ENCODE measurements around the gene PRR23A.

PRR23A gene

GRCh38 chr3:138972941-138973340 is 33.1 kb downstream of the PRR23A start:
- H3K27ac ChIP-seq (ENCODE audit: low read length): no peak overlapping the region
- H3K4me2 ChIP-seq (ENCODE audit: insufficient read depth, low read length): no peak overlapping the region
- H3K4me3 ChIP-seq (ENCODE audit: low read depth in 1 of 2, low read length in 2 of 2): no peak overlapping the region
- H3K4me1 ChIP-seq (ENCODE audit: insufficient read depth, low read length): no peaks in the 10 kb centered on the region
- no peaks in the 10 kb centered on the region for H3K36me3 ChIP-seq (ENCODE audit: insufficient read depth, low read length)
- no peak for DNase-seq
- no peak overlapping the region for H2AFZ ChIP-seq (ENCODE audit: low read depth, low read length)
- TF ChIP-seq, protein P1, sequence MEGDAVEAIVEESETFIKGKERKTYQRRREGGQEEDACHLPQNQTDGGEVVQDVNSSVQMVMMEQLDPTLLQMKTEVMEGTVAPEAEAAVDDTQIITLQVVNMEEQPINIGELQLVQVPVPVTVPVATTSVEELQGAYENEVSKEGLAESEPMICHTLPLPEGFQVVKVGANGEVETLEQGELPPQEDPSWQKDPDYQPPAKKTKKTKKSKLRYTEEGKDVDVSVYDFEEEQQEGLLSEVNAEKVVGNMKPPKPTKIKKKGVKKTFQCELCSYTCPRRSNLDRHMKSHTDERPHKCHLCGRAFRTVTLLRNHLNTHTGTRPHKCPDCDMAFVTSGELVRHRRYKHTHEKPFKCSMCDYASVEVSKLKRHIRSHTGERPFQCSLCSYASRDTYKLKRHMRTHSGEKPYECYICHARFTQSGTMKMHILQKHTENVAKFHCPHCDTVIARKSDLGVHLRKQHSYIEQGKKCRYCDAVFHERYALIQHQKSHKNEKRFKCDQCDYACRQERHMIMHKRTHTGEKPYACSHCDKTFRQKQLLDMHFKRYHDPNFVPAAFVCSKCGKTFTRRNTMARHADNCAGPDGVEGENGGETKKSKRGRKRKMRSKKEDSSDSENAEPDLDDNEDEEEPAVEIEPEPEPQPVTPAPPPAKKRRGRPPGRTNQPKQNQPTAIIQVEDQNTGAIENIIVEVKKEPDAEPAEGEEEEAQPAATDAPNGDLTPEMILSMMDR (IDR thresholded peaks at IDR 0.05; ENCODE audit: borderline replicate concordance, extremely low read depth, low read length, poor library complexity, severe bottlenecking): no peak
- no peak for TF ChIP-seq EZH2 (IDR thresholded peaks at IDR 0.05; ENCODE audit: borderline replicate concordance, low read depth, low read length, severe bottlenecking)
- no peaks in the 10 kb centered on the region for H4K20me1 ChIP-seq (ENCODE audit: insufficient read depth, low read length)
- no peaks in the 10 kb centered on the region for H3K79me2 ChIP-seq (ENCODE audit: insufficient read depth, low read length)
- no peaks in the 10 kb centered on the region for H3K9me3 ChIP-seq (ENCODE audit: insufficient read depth, low read length, severe bottlenecking)
- ATAC-seq (ENCODE audit: insufficient read depth, low read depth): no peak
- H3K9ac ChIP-seq (ENCODE audit: low read depth, low read length): no peak overlapping the region
- H3K27me3 ChIP-seq (ENCODE audit: insufficient read depth, low read length, poor library complexity): no peaks in the 10 kb centered on the region

DNA sequence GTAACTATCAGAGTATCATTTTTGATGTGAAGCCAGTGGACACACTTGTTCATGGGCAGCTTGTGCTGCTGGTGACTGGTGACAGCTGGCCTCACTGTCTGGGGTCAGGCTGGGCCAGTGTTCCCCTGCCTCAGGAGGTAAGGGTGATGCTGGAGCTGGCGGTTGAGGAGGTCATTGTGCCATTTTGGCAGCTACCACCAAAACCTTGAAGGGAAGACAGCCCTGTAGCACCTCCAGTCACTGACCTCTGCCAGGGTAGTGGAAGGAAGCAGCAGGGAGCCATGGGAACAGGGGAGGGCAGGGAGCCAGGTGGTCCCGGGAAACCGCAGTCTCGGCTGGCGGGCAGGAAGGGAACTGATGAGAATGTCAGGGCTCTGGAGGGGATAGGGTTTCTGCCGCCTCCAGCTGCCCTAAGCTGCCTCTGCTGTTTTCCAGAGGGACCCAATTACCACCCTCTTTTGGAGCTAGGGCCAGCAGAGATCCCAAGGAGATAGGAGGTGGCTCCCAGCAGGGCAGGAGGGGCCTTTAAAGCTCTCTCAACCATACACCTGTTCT is 34.2 kb downstream of the PRR23A start:
- Histone ChIP-seq H2AFZ (ENCODE audit: low read depth, low read length) (no peak overlapping the region), H3K36me3 (ENCODE audit: insufficient read depth, low read length) (no peaks in the 10 kb centered on the region), H3K9me3 (ENCODE audit: insufficient read depth, low read length, severe bottlenecking) (no peaks in the 10 kb centered on the region), H3K4me3 (ENCODE audit: low read depth in 1 of 2, low read length in 2 of 2) (no peak overlapping the region), H4K20me1 (ENCODE audit: insufficient read depth, low read length) (no peaks in the 10 kb centered on the region), H3K27me3 (ENCODE audit: insufficient read depth, low read length, poor library complexity) (no peaks in the 10 kb centered on the region), H3K79me2 (ENCODE audit: insufficient read depth, low read length) (no peaks in the 10 kb centered on the region), H3K4me2 (ENCODE audit: insufficient read depth, low read length) (no peak overlapping the region), H3K27ac (ENCODE audit: low read length) (no peak overlapping the region), H3K9ac (ENCODE audit: low read depth, low read length) (no peak overlapping the region), H3K4me1 (ENCODE audit: insufficient read depth, low read length) (no peaks in the 10 kb centered on the region)
- DNase-seq (no peak), ATAC-seq (ENCODE audit: insufficient read depth, low read depth) (no peak)
- TF ChIP-seq, protein P1 (IDR thresholded peaks at IDR 0.05; ENCODE audit: borderline replicate concordance, extremely low read depth, low read length, poor library complexity, severe bottlenecking): no peak
- TF ChIP-seq EZH2 (IDR thresholded peaks at IDR 0.05; ENCODE audit: borderline replicate concordance, low read depth, low read length, severe bottlenecking): no peak

DNA sequence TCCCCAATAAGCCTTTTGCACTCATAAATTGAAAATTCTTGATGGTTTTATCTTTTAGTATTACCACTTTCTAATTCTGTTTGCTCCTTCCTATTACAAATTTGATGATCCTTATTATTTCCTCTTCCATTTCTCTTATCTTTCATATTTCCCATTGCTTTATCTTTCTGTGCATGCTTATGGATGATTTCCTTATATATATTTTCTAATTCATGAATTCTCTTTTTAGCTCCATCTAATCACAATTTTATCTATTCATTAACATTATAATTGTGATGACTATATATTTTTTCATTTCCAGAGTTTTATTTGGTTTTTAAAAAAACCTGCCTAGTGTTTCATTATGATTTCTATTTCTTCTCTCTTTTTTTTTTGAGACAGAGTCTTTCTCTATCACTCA is 41.1 kb downstream of the PRR23A start:
- DNase-seq (no peak), ATAC-seq (ENCODE audit: insufficient read depth, low read depth) (no peak)
- peaks cover 10% of the 10 kb centered on the region for H3K9me3 ChIP-seq (ENCODE audit: insufficient read depth, low read length, severe bottlenecking)
- no peak overlapping the region for H3K4me2 ChIP-seq (ENCODE audit: insufficient read depth, low read length)
- no peaks in the 10 kb centered on the region for H3K79me2 ChIP-seq (ENCODE audit: insufficient read depth, low read length)
- H3K27ac ChIP-seq (ENCODE audit: low read length): no peak overlapping the region
- no peaks in the 10 kb centered on the region for H3K4me1 ChIP-seq (ENCODE audit: insufficient read depth, low read length)
- no peak overlapping the region for H3K4me3 ChIP-seq (ENCODE audit: low read depth in 1 of 2, low read length in 2 of 2)
- H2AFZ ChIP-seq (ENCODE audit: low read depth, low read length): no peak overlapping the region
- no peaks in the 10 kb centered on the region for H3K27me3 ChIP-seq (ENCODE audit: insufficient read depth, low read length, poor library complexity)
- no peak for TF ChIP-seq EZH2 (IDR thresholded peaks at IDR 0.05; ENCODE audit: borderline replicate concordance, low read depth, low read length, severe bottlenecking)
- TF ChIP-seq, protein P1 (IDR thresholded peaks at IDR 0.05; ENCODE audit: borderline replicate concordance, extremely low read depth, low read length, poor library complexity, severe bottlenecking): no peak
- H4K20me1 ChIP-seq (ENCODE audit: insufficient read depth, low read length): no peaks in the 10 kb centered on the region
- no peaks in the 10 kb centered on the region for H3K36me3 ChIP-seq (ENCODE audit: insufficient read depth, low read length)
- no peak overlapping the region for H3K9ac ChIP-seq (ENCODE audit: low read depth, low read length)

GRCh38 chr3:138964264-138964663 is 41.8 kb downstream of the PRR23A start:
- Histone ChIP-seq H3K27ac (ENCODE audit: low read length) (no peak overlapping the region), H3K27me3 (ENCODE audit: insufficient read depth, low read length, poor library complexity) (no peaks in the 10 kb centered on the region), H3K4me1 (ENCODE audit: insufficient read depth, low read length) (no peaks in the 10 kb centered on the region), H3K9ac (ENCODE audit: low read depth, low read length) (no peak overlapping the region), H4K20me1 (ENCODE audit: insufficient read depth, low read length) (no peaks in the 10 kb centered on the region), H3K9me3 (ENCODE audit: insufficient read depth, low read length, severe bottlenecking) (peaks cover 10% of the 10 kb centered on the region), H3K4me3 (ENCODE audit: low read depth in 1 of 2, low read length in 2 of 2) (no peak overlapping the region), H3K79me2 (ENCODE audit: insufficient read depth, low read length) (no peaks in the 10 kb centered on the region), H2AFZ (ENCODE audit: low read depth, low read length) (no peak overlapping the region), H3K36me3 (ENCODE audit: insufficient read depth, low read length) (no peaks in the 10 kb centered on the region), H3K4me2 (ENCODE audit: insufficient read depth, low read length) (no peak overlapping the region)
- no peak for TF ChIP-seq EZH2 (IDR thresholded peaks at IDR 0.05; ENCODE audit: borderline replicate concordance, low read depth, low read length, severe bottlenecking)
- TF ChIP-seq, protein P1 (IDR thresholded peaks at IDR 0.05; ENCODE audit: borderline replicate concordance, extremely low read depth, low read length, poor library complexity, severe bottlenecking): no peak
- no peak for ATAC-seq (ENCODE audit: insufficient read depth, low read depth)
- no peak for DNase-seq

Measured in DND-41 (cell line).